Heart left ventricle (tissue), 16 donors: Measurements from ENCODE around the gene HEBP2. TPM values are rescaled to one million over a fixed set of nuclear protein-coding genes. Genes with fewer than 3 reads are reported as not detected.
A peak's percentile ranks its signal among the peaks of the same experiment; 100 is the strongest.

Experiments
- ATAC-seq, 4 donors: fragments of 200-7000 bp; cut with Tn5 transposase; one replicate each; pipeline ENCODE4 v1.9.1; 2020 to 2022; ENCODE audit warnings: moderate library complexity in 4 of 4, mild to moderate bottlenecking in 3 of 4, moderate number of reproducible peaks in 1 of 4
- DNase-seq, 5 donors: peaks; one replicate each; pipeline ENCODE4 v3.0.0-alpha.2; 2020
- H3K27ac ChIP-seq, 12 donors: fragments of 200-600 bp; sonication (generic) in 4 of 12; one replicate each; pipeline versions ENCODE4 v1.5.0 to v1.8.0; 2016 to 2022; ENCODE audit warnings: mild to moderate bottlenecking in 2 of 12
- H3K27me3 ChIP-seq, 9 donors: fragments of 200-600 bp; sonication (generic) in 2 of 9; one replicate each; pipeline versions ENCODE4 v1.5.1 to v1.8.0; 2016 to 2022; ENCODE audit warnings: mild to moderate bottlenecking in 3 of 9
- H3K36me3 ChIP-seq, 9 donors: fragments of 200-600 bp; sonication (generic) in 2 of 9; one replicate each; pipeline versions ENCODE4 v1.5.0 to v1.8.0; 2018 to 2022; ENCODE audit warnings: mild to moderate bottlenecking in 2 of 9
- H3K4me1 ChIP-seq, 12 donors: fragments of 200-600 bp; sonication (generic) in 4 of 12; one replicate each; pipeline versions ENCODE4 v1.5.0 to v1.8.0; 2016 to 2022; ENCODE audit warnings: mild to moderate bottlenecking in 3 of 12
- H3K4me3 ChIP-seq, 12 donors: fragments of 200-600 bp; sonication (generic) in 4 of 12; one replicate each; pipeline versions ENCODE4 v1.5.0 to v1.8.0; 2017 to 2022; ENCODE audit warnings: mild to moderate bottlenecking in 9 of 12, moderate library complexity in 4 of 12
- H3K9me3 ChIP-seq, 12 donors: fragments of 200-600 bp; sonication (generic) in 4 of 12; one replicate each; pipeline versions ENCODE4 v1.5.0 to v1.8.0; 2016 to 2022; ENCODE audit warnings: mild to moderate bottlenecking in 1 of 12
- POLR2A ChIP-seq, 2 donors: fragments of 450-650 bp; IDR thresholded peaks; one replicate each; pipeline ENCODE4 v1.6.1; 2017; ENCODE audit warnings: antibody characterized with exemption in 2 of 2, mild to moderate bottlenecking in 2 of 2, moderate library complexity in 2 of 2
- WGBS, 4 donors: extraction: QIAGEN DNeasy Blood & Tissue Kit in 2 of 4; methylation state at CpG; one replicate each; pipeline versions ENCODE4 v1.1.5 to v1.1.7; 2013 to 2018; 5-methylcytosine and 5-hydroxymethylcytosine counted together
- intact Hi-C, 10 donors: fragments of 100-400 bp; cut with DNase I; formaldehyde crosslinking; loops; one replicate each; pipeline versions ENCODE4 v1.11.1 to v1.14.2; 2022
- polyA plus RNA-seq, 2 donors: library from polyadenylated mRNA; stranded (reverse); fragments of 200-250 nt; gene quantifications; one replicate each; pipeline ENCODE4 v1.2.3, GENCODE V29; 2013
- total RNA-seq, 9 donors: library from RNA; depleted of rRNA in 2 of 9; stranded (reverse); fragments of >200 nt in 2 of 9; fragmentation: NEBNext Ultra II Directional in 3 of 9; extraction: Animal tissue kit (Norgen Biotek cat#: 25700) in 3 of 9; gene quantifications; one replicate each; pipeline versions ENCODE4 v1.1.0 to v1.2.4, GENCODE V29; 2016 to 2023
- TF ChIP-seq, protein P1 (sequence below), 12 donors: fragments of 200-600 bp; sonication (generic) in 4 of 12; IDR thresholded peaks; one replicate each; pipeline versions ENCODE4 v1.5.0 to v1.8.0; 2018 to 2022; ENCODE audit warnings: antibody characterized with exemption in 12 of 12, mild to moderate bottlenecking in 5 of 12
- donor health status: ischemic (EF 13 %, LVEDD 7.1; RV severe dilation, severe dysfunction).
- donor health status: healthy with polysubstance abuse.
- donor health status: DM: no; HTN: yes; CAD: no.
- donor health status: DM: no; HTN: no; CAD: no.
- donor health status: ischemic (EF 25% LVEDD 6.9; RV normal size, moderate dysfunction).
- donor health status: ischemic (EF 25% LVEDD 5.7; RV mildly dilated, moderate dysfunction).
- donor health status: healthy.
- donor health status: DM: yes; HTN: yes; CAD: no.
- donor health status: ischemic (EF 35%, LVEDD 5.7; RV mildly dilated, moderate dysfunction).
- donor health status: nonischemic (EF 11% LVEDD 7.7; RV severe dilation, severe dysfunction).
- donor health status: DM: yes; HTN: yes; CAD: no.
- donor health status: PGD.
- donor health status: ischemic (EF 29% LVEDD 5.4; RV normal size, mild dysfunction).
- donor health status: nonischemic (EF 23%, LVEDD 6.1; RV moderate dilation, normal function).

HEBP2 gene
- total and polyA plus RNA-seq, 11 donors, result 20.3 to 110 (median 90.2) TPM

DNA sequence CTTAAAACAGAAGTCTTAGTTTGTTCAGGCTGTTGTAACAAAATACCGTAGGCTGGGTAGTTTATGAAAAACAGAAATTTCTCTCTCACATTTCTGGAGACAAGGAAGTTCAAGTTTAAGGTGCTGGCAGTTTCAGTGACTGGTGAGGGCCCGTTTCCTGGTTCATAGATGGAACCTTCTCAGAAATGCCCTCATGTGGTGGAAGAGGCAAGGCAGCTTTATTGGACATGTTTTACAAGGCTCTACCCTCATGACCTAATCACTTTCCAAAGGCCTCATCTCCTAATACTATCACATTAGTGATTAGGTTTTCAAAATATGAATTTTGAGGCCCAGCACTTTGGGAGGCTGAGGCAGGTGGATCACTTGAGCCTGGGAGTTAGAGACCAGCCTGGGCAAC lies 2.4 kb downstream of the HEBP2 start:
- intact Hi-C loops, result loop anchor here in 6 of 10 donors (10.0 kb wide), 3 partner anchors 122 to 292 kb away; no protein-coding TSS in a partner anchor
- no peak overlapping the region for H3K4me3 ChIP-seq
- no peak for TF ChIP-seq POLR2A (IDR thresholded peaks at IDR 0.05)
- TF ChIP-seq, protein P1, sequence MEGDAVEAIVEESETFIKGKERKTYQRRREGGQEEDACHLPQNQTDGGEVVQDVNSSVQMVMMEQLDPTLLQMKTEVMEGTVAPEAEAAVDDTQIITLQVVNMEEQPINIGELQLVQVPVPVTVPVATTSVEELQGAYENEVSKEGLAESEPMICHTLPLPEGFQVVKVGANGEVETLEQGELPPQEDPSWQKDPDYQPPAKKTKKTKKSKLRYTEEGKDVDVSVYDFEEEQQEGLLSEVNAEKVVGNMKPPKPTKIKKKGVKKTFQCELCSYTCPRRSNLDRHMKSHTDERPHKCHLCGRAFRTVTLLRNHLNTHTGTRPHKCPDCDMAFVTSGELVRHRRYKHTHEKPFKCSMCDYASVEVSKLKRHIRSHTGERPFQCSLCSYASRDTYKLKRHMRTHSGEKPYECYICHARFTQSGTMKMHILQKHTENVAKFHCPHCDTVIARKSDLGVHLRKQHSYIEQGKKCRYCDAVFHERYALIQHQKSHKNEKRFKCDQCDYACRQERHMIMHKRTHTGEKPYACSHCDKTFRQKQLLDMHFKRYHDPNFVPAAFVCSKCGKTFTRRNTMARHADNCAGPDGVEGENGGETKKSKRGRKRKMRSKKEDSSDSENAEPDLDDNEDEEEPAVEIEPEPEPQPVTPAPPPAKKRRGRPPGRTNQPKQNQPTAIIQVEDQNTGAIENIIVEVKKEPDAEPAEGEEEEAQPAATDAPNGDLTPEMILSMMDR (IDR thresholded peaks at IDR 0.05), result no peak
- H3K27ac ChIP-seq, result no peak overlapping the region
- WGBS, 4 donors, result 85 to 91% (median 88%) methylated on average over 2 of the region's 2 CpGs
- H3K9me3 ChIP-seq, result no peaks in the 10 kb centered on the region
- H3K36me3 ChIP-seq, result peaks cover 0 to 62% (median 54%) of the 10 kb centered on the region in 9 donors
- ATAC-seq (no peak), DNase-seq (no peak)
- H3K4me1 ChIP-seq, result peaks cover 0 to 35% (median 11%) of the 10 kb centered on the region in 12 donors
- H3K27me3 ChIP-seq, result no peaks in the 10 kb centered on the region

DNA sequence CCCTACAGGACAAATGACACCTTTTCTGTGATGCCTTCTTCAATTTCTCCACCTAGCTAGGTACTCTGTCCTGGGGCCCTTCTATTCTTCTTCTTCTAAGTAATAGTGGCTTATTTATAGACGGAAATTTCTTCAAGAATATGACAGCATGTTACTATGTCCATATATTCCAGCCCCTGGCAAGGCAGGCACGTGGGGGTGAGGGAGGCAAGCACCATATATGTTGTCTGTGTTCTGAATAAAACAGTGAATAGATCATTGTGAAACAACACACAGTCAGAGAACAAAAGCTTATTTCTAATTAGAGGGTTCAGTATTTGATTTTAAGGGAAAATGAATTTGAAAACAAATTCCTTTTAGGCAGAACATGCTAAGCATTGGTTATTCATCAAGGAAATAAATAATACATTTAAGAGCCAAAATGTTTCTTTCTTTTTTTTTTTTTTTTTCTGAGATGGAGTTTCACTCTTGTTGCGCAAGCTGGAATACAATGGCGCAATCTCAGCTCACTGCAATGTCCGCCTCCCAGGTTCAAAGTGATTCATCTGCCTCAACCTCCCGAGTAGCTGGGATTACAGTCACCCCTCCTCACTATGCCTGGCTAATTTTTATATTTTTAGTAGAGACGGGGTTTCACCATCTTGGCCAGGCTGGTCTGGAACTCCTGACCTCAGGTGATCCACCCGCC lies 6.2 kb downstream of the HEBP2 start:
- Histone ChIP-seq H3K4me1 (peaks cover 0 to 23% (median 4%) of the 10 kb centered on the region in 12 donors), H3K27me3 (no peaks in the 10 kb centered on the region), H3K4me3 (no peak overlapping the region), H3K36me3 (peaks cover 0 to 95% (median 85%) of the 10 kb centered on the region in 9 donors), H3K27ac (no peak overlapping the region), H3K9me3 (no peaks in the 10 kb centered on the region)
- ATAC-seq, result no peak
- no peak for TF ChIP-seq POLR2A (IDR thresholded peaks at IDR 0.05)
- 90 to 95% (median 92%) methylated on average over 8 of the region's 8 CpGs for WGBS, 4 donors
- no peak for DNase-seq
- intact Hi-C loops, result no loop called here

DNA sequence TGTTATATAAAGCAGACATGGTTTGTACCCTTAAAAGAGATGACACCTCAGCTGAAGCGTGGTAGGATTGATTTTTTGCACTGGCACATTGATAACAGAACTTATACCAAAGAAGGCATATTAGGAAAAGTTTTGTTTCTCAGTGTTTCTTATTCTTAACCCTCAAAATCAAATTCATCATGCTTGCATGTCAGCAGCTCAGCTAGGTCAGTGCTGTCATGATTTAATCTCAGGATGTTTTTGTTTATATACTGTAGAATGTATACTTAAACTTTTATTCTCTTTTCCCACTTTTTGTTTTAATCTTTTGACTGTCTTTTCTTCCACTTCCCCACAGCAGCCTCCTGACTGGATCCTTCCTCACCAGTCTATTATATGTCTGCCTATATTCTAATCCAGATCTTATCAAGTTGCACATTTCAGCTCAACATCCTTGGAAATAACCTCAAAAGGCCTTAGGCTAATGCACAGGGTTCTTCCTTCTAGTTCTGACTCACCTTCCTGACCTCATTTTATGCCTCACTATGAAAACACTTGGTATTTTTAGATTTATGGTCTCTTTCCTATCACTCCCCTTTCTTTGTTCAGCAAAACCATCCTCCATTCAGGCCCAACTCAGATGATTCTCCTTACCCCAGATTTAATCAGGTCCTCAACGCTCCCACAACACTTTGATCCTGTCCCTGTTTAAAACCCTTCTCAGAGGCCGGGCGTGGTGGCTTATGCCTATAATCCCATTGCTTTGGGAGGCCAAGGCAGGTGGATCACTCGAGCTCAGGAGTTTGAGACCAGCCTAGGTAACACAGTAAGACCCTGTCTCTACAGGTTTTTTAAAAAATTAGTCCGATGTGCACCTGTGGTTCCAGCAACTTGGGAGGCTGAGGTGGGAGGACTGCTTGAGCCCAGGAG lies 7.2 kb downstream of the HEBP2 start:
- Histone ChIP-seq H3K36me3 (peaks cover 0 to 93% (median 83%) of the 10 kb centered on the region in 9 donors), H3K9me3 (no peaks in the 10 kb centered on the region), H3K27ac (peak overlapping the region in 2 of 12 donors; percentile 14 to 24), H3K4me1 (peaks cover 0 to 16% (median 0%) of the 10 kb centered on the region in 12 donors), H3K4me3 (no peak overlapping the region), H3K27me3 (no peaks in the 10 kb centered on the region)
- intact Hi-C loops, result no loop called here
- WGBS, 4 donors, result 83 to 90% (median 85%) methylated on average over 6 of the region's 6 CpGs
- no peak for DNase-seq
- no peak for ATAC-seq
- no peak for TF ChIP-seq POLR2A (IDR thresholded peaks at IDR 0.05)
- TF ChIP-seq, protein P1 (IDR thresholded peaks at IDR 0.05), result no peak

DNA sequence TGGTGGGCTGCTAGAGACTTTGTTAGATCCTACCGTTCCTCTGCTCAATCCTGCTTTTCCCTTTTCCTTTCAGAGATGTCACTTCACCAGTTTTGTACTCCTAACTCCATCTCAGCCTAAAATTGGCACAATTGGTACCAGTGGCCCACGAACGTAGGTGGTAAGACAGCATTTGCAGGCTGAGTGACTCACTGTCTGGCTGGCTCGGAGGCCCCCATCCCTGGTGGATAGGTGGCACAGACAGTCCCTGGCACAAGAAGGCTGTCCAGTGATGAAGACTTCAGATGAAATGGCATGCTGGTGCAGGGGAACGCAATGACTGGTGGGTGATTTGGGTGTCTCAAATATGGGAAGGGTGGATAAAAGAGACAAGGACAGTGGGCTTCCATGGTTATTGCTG lies 11.1 kb downstream of the HEBP2 start:
- Histone ChIP-seq H3K4me1 (peaks cover 0 to 16% (median 0%) of the 10 kb centered on the region in 12 donors), H3K9me3 (peaks cover 0 to 6% (median 0%) of the 10 kb centered on the region in 12 donors), H3K27me3 (no peaks in the 10 kb centered on the region), H3K4me3 (no peak overlapping the region), H3K36me3 (peaks cover 0 to 73% (median 52%) of the 10 kb centered on the region in 9 donors), H3K27ac (no peak overlapping the region)
- no peak for TF ChIP-seq POLR2A (IDR thresholded peaks at IDR 0.05)
- TF ChIP-seq, protein P1 (IDR thresholded peaks at IDR 0.05), result no peak
- DNase-seq, result peak in 1 of 5 donors; percentile 47
- peak in 2 of 4 donors; percentile 16 to 51 for ATAC-seq
- WGBS, 4 donors, result 86 to 94% (median 88%) methylated on average over 5 of the region's 5 CpGs
- intact Hi-C loops, result no loop called here
